Anterior cingulate cortex (tissue), 58 donors: Measurements from ENCODE around the gene C1QTNF3.
"Not testable (repeated sequence)": the region's sequence is repeated elsewhere in the genome, so short reads cannot be mapped to it uniquely, and the experiment has no call there.

Experiments
- DNase-seq, 58 donors: peaks; one replicate each; lab custom pipeline; 2025; lab: John Stamatoyannopoulos, UW

C1QTNF3 gene

DNA sequence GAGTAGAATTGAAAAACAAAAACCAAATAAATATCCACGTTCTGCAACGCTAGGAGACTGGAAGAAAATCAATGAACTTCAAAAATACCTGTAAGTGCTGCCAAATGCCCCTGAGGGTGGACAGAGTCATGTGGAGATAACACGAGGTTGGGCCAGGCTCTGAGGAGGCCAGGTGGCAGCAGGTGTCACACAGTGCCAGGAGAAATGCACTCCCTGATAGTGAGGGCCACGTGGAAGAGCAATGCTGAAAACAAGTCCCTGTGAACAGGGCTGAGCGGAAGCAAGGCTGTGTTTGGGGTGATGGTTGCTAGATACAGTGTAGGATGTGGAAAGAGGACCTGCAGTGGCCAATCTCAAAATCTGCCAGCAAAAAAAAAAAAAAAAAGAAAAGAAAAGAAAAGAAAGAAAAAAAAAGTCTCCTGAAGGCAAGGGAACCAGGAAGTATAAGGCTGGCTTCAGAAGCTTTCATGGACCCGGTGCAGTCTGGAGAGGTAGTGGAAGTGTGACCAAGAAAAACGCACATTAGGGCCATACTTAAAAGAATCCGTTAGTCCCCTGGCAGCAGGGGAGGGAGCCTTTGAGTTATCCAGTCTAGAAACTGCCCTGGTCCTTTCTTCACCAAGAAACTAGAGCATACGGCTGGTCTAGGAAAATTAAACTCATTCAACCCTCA lies 16.8 kb downstream of the C1QTNF3 start:
- no peak for DNase-seq

DNA sequence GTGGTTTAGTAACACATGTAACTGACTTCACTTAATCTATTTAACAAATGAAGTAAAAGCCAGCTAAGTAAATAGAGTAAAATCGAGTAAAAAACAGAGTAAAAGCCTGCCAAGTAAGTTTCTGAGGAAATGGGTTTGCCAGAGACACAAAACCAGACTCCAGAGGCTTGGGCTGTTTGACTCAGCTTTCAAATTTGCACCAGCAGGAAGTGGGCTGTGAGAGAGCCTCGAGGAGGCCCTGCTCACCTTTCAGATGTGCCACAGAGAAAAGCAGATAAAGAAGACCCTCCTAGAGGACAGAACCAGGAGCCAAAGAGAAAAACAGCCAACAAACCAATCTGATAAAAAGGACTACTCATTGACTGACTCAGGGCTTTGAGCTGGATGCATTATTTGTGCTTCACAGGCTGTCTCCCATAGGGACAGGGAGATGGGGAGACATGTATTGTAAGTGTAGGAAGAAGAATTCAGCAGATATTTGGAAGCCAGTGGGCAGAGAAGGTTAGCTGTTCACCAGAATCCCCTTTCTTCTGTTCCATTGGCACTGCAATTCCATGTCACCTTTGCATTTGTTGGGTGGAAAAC lies 20.8 kb downstream of the C1QTNF3 start:
- DNase-seq, result no peak

GRCh38 chr5:34021334-34021733 lies 21.7 kb downstream of the C1QTNF3 start:
- DNase-seq, result no peak

DNA sequence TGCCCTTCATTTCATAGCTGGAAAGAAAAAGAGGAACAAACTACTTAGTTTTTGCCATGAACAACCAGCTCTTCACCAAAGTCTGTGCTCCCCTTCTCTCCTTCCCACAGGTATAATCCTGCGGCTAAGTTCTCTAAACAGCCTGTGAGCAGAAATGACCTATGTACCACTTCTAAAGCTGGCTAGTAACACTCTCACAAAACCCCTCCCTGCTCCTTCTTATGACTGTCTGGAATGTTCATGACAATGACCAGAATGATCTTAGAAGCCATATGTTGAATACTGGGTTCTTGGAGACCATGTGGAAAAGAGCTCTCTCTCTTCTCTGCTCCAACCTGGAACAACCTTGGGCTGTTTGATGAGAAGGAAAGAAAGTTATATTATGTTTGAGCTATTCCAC lies 22.3 kb downstream of the C1QTNF3 start:
- no peak for DNase-seq

DNA sequence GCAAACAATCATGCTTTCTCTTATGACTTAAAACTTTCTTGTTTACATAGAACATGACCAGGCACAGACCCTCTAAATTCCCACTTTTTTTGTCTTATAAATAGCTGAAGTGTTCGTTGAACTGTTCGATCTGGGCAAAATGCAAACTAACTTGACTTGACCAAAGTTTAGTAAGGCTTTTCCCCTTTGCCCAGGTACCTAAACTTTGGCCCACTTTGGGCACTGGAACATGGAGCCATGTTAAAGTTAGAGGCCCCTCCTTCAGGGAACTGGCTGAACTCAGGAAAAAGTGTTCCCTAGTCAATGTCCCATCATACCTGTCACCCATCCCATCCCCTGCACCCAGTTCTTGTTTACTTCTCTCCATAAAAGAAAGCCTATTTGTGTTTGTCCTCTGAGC lies 25.8 kb downstream of the C1QTNF3 start:
- DNase-seq, result no peak

DNA sequence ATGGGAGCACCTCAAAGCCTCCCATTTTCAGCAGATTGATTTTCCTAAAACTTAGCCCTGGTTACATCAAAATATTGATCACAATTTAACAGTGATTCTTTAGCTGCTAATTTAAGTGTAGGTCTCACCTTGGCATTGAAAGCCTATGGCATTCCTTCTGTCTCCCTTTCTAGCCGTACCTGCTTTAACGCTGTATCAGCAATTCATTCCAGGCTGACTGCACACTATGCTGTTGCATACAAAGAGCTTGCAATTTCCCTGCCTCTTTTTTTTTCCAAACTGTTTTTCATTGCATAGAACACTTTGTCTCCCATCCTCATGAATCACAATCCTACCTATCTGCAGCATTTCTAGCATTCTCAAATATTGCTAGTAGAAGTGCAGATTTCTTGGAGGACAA lies 26.3 kb downstream of the C1QTNF3 start:
- DNase-seq, result no peak

DNA sequence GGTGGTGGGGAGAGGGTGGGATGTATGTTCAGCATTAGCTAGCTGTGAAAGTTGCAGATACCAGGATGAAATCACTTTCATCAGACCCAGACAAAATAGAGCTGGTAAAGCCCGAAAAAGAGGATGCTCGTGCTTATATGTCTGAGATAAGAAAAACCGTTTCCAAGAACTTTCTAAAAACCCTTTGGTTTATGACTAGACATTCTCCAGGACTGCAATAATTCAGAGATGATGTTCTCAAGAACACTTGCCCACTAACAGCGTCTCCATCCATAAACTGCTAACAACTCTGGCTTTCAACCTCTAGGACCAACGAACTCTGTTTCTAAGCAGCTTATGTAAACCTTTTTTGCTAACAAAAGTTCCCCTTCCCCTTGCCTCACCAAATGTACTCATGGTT lies 26.8 kb downstream of the C1QTNF3 start:
- DNase-seq, result no peak

GRCh38 chr5:34015120-34015822 lies 27.7 kb downstream of the C1QTNF3 start:
- no peak for DNase-seq

DNA sequence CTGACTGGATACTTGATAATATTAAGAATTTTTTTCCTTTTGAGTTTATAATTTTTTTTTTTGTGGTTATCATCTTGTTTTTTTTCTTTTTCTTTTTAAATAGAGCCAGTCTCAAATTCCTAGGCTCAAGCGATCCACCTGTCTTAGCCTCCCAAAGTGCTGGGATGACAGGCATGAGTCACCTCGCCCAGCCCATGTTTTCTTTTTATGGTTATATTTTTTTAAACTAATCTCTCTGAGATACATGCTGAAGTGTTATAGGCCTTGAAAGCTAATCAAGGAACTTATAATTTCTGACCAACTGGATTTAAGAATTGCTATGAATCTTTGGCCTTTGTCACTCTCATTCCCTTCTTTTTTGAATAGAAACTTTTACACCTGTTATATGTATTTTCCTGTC lies 28.4 kb downstream of the C1QTNF3 start:
- DNase-seq, result no peak

DNA sequence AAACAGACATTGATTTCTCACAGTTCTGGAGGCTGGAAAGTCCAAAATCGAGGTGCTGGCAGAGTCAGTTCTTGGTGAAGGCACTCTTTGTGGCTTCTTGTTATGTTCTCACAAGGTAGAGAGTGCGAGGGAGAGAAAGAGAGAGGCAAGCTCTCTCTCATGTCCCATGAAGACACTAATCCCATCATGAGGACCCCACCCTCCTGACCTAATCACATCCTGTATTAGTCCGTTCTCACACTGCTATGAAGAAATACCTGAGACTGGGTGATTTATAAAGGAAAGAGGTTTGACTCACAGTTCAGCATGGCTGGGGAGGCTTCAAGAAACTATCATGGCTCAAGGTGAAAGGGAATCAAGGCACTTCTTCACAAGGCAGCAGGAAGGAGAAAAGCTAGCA lies 29.5 kb downstream of the C1QTNF3 start:
- DNase-seq, result no peak

DNA sequence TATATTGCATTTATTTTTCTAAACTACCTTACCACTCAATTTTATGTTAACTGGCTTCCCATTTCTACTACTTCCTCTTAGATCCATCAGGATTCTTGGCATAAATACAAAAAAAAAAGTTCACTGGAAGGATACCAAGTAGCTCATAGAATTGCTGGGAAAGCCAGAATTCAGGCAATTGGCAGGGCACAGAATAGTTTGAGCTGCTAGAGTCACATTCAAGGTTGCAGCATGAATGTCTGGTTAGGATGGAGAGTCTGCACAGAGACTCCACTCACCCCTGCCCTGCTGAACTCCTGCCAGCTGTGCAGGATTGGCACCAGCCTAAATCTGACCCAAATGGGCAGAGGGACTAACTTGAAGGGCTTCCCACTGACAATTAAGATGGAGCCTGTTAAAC lies 30.2 kb downstream of the C1QTNF3 start:
- peak in 20 of 58 donors; percentile 0 to 57 (median 22) for DNase-seq

GRCh38 chr5:34011536-34011935 lies 31.5 kb downstream of the C1QTNF3 start:
- DNase-seq, result no peak

- DNase-seq, result not testable (repeated sequence)
These were observed 32.9 kb downstream of the C1QTNF3 start for GRCh38 chr5:34010146-34010545.

- no peak for DNase-seq
These were observed 33.4 kb downstream of the C1QTNF3 start for GRCh38 chr5:34009610-34010009.

DNA sequence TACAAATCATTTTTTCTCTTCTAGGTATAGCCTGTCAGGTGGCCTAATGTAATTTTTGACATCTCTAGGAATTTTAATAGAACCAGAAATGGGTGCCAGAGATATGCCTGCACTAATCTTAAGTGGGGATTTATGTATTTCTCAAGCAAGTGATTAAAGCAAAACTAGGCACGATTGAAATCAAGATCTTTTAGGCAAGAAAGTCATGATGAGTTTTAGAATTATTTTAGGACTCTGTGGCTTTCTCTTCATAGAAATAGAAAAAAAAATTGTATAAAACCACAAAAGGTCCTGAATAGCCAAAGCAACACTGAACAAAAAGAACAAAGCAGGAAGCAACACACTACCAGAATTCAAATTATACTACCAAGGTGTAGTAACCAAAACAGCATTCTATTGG lies 34.2 kb downstream of the C1QTNF3 start:
- no peak for DNase-seq

DNA sequence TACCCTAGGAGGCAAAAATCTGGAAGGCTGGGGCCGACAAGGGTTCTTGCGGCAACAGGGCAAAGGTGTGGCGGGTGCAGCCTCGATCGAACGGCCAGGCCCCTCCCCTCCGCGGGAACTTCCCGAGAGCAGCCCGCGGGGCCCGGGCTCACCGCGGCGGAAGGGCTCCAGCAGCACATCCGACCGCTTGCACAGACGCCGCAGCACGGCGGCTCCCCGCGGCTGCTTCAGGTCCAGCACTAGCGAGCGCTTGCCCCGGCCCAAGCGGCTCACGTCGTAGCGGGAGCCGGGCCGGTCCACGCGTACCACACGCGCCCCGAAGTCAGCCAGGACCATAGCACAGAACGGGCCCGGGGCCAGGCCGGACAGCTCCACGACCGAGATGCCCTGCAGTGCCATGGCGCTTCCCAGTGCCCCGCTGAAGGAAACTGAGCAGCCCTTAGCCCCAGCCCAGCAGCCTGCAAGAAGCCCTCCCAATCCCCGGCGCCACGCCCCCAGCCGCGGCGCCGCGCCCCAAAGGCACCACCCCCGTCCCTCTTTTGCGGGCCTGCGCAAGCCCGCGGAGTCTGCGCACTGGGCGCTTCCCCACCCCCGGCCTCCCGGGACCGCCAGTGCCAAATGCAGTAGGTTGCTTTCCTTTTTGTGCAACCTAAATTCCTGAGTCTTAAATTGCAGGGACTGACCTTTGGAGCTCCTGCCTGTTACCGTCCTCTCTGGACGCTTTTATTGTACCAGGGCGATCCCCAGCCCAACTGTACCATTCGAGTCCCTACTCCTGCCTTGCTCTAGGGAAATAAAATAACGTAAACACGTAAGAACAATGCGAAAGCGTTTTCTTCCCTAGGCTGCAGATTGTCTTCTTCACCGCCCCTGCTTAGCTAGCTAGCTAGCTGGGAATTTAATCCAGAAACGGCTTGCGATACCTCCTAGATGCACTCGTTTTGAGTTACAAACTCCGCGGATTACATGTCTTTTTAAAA lies 35.1 kb downstream of the C1QTNF3 start, which contains the start of gene AMACR:
TSS of gene AMACR (minus strand) at position 430 of the 980 bp plus-strand sequence. CDS start at position 399, 31 bp downstream.
- DNase-seq, result peak; percentile 69 to 98 (median 92)

GRCh38 chr5:34007201-34007620 lies 35.8 kb downstream of the C1QTNF3 start:
- peak in 21 of 58 donors; percentile 2 to 40 (median 9) for DNase-seq

- no peak for DNase-seq
These were observed 37.3 kb downstream of the C1QTNF3 start for GRCh38 chr5:34005681-34006080.

- no peak for DNase-seq
These were observed 37.8 kb downstream of the C1QTNF3 start for GRCh38 chr5:34005211-34005610.

DNA sequence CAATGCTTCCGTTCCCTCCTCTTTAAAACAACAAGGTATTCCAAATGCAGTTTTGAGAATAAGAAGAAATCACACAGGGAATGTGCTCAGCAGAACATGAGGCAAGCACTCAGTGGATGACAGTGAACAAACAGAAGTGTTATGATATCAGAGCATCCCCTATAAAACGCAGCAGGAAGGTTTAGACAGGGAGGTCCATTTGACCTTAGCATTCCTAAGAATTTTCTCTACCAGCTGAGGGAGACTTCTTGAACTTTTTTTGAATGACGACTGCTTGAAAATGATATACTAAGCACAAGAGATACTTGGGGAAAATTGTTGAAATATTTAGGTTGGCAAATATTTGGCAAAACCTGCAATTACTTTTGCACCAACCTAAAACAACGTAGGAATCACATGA lies 39.1 kb downstream of the C1QTNF3 start:
- no peak for DNase-seq
